ENCODE results near the gene ACTBL2. TPM values are rescaled to one million over a fixed set of nuclear protein-coding genes. Genes with fewer than 3 reads are reported as not detected.
"Not testable (repeated sequence)": the region's sequence is repeated elsewhere in the genome, so short reads cannot be mapped to it uniquely, and the experiment has no call there.

The ACTBL2 gene
- total RNA-seq, 1 donor from 2014 or later: not detected

DNA sequence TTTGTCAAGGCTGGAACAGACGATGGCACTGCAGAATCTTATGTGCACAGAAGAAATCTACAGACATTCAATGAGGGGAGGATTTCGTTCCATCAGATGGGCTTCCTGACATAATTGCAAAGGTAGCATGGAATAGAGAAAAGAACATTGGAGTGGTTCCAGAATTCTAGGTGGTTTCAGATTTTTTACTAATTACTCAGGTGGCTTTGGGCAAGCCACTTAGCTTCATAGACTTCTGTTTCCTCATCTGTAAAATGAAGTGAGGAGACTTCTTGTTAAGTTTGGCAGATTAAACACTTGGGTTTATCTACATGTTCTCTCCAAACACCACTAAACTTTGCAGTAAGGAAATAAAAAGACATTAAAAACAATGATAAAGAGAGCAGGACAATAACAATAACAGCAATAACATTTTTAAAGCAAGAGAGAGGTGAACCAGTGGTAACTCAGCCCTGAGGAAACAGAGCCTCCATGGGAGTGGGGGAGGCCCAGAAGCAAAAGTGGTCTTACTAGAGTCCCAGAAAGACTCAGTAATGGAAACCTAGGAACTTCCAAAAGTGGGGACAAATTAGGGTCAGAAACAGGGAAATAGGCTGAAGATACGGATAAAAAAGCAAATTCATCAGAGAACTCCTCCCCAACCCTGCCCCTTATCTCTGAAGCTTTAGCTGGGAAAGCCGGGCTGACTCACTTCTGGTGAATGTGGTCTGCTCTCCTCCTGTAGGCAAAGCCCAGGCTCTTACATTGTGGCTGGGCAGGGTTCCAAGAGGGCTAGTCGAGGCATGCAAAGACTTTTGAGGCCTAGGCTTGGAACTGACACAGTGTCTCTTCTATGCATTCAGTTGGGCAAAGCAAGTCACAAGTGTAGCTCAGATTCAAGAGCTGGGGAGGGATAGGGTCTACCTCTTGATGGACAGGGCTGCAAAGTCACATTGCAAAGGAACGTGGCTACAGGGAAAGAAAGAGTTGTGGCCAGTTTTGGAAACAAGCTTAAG lies 11.8 kb upstream of the ACTBL2 start:
- intact Hi-C loops (cut with micrococcal nuclease): loop anchor here (1.0 to 10.0 kb wide), 3 partner anchors 280 to 966 kb away; partner anchors contain the start of genes PLK2 and SETD9

DNA sequence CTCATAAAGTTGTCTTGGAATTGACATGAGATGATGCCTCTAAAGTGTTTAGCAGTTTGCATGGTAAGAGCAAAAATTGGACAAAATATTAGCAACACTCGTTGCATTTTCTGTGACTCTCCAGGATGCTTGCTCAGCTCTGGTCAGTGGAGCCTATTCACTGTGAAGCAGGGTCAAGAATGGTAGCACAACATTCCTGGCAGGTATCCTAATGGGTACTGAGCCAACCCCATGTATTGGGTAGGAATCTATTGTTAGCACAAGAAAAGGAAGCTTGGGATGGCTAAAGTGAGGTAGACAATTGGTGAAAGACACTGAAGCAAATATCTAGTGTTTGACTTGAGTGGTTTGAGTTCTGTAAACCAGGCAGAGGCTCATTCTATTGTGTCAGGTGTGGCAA lies 10.4 kb upstream of the ACTBL2 start:
- intact Hi-C loops (cut with micrococcal nuclease): loop anchor here (10.0 kb wide), 2 partner anchors 282 to 588 kb away; partner anchors contain the start of gene SETD9

DNA sequence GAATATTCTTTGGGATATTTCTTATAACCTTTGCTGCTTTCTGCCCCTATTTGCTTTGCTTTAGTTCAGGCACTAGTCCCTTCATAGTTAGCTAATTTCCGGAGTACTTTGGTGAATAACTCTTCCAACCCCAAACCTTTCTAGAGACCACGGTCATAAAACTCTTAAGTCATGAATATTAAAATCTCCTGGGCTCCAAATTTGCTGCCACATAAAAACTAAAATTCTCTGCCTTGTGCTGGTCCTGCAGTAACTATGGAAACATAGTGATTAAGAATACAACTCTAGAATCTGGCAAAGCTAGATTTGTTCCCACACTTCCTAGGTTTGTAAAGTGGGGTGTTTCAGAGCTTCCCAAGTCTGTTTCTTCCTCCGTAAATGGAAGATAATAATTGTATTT lies 10.0 kb upstream of the ACTBL2 start:
- intact Hi-C loops (cut with micrococcal nuclease): loop anchor here (10.0 kb wide), 2 partner anchors 282 to 588 kb away; partner anchors contain the start of gene SETD9

DNA sequence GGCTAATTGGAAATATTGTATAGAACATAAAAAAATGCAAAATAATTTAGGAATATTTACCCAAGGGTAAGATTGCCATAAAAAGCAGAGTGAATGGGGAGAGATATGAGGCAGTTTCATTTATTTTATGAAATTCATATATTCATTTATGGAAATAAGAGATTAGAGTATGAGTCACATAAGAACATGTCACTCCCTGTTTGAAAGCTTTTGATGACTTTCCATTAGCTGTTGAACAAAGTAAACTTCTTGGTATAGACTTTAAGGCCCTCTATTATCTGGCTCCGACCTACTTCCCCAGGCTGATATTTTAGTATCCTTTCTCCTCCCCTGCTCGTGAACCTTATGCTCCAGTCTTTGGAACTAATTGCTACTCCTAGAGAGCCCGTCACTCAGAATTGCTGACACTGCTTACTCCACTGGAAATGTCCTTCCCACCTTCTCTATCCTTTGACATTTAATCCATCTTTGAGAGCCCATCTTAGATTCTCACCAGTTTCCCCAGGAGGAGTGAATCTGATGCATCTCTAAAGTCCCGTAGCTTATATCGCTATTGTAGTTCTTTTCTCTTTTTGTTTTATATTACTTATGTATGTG lies 8.9 kb upstream of the ACTBL2 start:
- intact Hi-C loops (cut with micrococcal nuclease): loop anchor here (10.0 kb wide), 2 partner anchors 283 to 587 kb away; partner anchors contain the start of gene SETD9

DNA sequence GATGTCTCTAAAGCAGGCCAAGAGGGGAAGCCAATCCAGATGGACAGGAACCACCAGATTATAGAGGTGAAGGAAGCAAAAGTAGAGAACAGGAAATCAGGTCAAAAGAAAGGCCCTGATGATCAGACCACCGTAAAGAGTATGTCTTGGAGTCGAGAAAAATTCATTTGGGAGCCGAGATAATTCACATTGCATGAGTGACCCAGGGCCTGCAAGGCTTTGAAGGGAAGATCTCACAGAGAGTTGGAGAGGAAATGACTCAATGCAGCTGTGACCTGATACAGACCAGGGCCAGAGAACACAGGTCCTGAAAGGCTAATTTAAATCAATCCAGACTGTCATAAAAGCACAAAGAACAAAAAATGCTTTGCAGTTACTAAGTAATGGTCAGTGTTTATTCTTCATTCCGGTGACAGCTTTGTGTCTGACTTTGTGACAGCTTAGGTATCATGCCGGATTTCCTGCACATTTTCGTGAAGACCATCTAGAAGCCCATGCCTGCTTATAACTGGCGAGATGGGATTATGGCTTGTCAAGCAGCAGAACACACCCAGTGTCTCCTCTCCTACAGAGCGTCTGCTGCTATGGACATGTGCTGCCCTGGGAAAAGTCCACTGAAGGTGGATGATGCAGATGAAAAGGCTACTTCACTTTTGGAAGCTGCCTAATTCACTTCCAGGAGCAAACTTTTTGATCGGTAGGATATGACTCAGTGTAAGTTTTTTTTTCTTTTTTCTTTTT lies 5.8 kb upstream of the ACTBL2 start:
- intact Hi-C loops (cut with micrococcal nuclease): no loop called here

DNA sequence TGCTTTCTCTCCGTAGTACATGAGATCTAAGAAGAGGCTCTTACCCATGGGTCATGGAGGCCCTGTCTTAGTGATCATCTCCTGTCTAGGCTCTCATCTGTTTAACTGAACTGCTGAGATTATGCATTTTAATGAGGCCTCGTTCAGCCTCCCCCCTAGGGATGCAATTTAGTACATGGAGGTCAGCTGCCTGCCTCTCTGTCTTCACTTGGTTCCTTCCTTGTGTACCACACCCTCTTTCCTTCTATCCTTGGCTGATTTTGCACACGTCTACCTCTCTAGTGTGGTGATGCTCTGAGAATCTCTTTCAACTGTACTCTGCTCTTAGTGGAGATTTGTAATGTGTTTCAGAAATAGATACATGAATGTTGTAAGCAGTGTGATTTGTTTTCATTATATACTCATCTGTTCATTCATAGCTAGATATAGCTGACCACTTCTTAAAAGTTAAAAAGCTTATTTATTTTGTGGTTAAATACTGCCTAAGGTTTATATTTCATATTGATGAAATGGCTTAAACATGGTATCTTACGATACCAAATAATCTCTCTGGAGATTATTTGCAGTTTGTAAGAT lies 3.5 kb upstream of the ACTBL2 start:
- intact Hi-C loops (cut with micrococcal nuclease): no loop called here

DNA sequence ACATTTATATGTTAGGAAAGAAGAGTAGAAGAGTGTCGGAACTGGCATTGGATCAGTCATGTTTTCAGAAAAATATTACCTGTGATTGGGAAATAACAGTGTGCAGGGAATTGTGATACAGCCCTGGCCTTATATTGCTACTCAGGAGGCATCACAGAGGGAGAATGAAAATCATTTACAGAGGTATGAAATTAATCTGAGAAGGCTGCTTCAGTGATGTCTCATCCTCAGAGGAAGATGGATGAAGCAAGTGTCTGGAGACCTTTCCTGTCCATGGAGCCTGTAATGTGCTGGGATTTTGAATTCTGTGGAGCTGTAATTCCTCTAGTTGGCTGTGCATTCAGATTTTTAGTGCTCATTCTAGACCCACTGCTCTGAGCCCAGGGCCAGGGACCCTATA lies 3.8 kb downstream of the ACTBL2 start:
- intact Hi-C loops (cut with micrococcal nuclease): no loop called here

DNA sequence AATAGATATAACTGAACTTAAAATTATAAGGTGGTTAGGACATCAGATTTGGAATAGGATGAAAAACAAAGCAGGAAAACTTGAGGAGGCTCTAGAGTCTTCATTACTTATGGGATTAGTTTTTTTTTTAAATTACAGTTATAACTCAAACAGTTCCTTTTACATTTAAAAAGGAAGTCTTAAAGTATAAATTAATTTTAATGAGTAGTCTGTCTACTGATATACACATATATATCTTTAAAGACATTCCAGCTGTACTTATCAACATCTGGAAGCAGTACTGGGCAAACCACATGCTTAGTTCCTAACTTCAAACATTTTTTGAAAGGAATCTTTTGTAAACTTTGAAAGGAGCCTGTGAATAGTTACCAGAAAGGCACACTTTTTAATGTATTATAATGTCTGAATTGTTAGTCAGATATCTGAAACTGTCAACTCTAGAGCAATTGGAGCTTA lies 6.0 kb downstream of the ACTBL2 start:
- intact Hi-C loops (cut with micrococcal nuclease): no loop called here

DNA sequence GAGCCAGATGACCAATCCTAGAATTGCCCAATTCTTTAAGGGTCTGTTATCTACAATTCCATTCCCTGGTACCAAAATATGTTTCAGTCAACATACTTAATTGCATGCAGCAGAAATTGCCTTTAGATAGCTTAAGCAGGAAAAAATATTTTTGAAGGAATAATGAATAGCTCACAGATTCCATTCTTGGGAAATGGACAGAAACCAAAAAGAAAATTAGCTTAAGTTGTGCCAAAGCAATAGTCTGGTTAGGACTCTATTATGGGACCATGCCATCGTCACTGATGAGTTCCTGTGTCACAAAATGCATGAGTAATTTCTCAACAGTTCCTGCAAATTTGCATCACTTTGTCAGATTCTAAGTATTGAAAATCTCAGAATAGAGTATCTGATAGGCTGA lies 12.3 kb downstream of the ACTBL2 start:
- intact Hi-C loops (cut with micrococcal nuclease): no loop called here

DNA sequence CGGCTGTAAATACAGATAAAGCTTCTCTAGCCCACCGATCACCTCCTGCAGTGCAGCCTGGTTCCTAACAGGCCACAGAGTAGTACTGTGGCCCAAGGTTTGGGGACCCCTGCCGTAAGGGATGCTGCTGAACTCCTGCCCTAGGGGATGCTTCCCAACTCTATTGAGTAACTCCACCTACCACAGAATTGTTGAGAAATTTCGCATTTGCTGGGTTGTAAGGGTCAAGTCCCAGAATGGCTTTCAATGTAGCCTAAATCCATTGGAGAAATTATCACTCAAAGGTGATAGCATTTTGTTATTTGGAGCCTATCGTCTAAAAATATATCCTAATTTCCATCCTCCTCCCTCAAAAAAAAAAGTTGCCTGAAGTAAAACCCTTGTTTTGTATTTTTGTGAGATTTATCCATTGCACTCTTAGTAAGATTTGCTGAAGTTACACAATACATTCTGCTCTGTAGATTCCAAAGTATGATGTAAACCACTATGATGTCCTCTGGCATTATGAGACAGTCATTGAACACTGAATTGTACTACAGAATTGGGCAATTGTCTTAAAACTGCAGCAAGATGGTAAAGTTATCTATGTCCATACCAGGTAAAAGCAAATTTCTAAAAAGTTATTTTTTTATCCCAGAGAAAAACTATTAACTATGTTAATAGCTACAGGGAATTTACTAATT lies 14.0 kb downstream of the ACTBL2 start:
- intact Hi-C loops (cut with micrococcal nuclease): no loop called here

DNA sequence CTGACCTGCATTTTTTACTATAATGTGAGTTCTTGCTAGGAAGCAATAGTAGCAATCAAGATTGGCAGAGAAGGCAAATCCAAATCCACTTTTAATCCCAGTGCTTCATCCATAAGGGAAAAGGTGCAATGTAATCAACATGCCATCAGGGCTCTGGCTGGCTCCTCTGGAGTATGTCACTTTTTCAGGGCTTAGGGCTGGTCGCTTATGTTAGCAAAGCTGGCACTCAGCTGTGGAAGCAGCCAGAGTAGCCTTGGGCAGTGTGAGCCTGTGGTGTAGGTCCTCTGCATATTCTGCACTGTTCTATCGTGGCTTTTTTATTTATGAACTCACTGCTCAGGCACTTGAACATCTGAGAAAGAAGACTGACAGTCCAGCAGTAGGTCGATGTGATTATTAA lies 16.1 kb downstream of the ACTBL2 start:
- intact Hi-C loops (cut with micrococcal nuclease): no loop called here

DNA sequence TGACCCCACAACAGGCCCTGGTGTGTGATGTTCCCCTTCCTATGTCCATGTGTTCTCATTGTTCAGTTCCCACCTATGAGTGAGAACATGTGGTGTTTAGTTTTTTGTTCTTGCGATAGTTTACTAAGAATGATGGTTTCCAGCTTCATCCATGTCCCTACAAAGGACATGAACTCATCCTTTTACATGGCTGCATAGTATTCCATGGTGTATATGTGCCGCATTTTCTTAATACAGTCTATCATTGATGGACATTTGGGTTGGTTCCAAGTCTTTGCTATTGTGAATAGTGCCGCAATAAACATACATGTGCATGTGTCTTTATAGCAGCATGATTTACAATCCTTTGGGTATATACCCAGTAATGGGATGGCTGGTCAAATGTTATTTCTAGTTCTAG lies 22.6 kb downstream of the ACTBL2 start:
- intact Hi-C loops (cut with micrococcal nuclease): not testable (repeated sequence)

DNA sequence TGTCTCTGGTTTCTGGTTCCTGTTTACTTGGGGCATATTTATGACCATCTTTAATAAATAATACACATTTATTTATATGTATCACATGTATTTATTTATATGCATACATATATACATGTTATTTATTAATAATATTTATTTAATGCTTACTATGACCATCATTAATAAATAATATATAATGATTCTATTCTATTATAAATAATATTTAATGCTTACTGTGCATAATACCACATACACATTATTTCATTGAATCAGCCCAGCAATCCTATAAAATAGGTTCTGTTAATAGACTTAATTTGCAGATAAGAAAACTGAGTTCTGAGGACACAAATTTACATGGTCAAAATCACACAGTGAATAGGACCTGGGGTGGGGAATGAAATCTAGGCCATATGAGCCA lies 24.2 kb downstream of the ACTBL2 start:
- intact Hi-C loops (cut with micrococcal nuclease): no loop called here

DNA sequence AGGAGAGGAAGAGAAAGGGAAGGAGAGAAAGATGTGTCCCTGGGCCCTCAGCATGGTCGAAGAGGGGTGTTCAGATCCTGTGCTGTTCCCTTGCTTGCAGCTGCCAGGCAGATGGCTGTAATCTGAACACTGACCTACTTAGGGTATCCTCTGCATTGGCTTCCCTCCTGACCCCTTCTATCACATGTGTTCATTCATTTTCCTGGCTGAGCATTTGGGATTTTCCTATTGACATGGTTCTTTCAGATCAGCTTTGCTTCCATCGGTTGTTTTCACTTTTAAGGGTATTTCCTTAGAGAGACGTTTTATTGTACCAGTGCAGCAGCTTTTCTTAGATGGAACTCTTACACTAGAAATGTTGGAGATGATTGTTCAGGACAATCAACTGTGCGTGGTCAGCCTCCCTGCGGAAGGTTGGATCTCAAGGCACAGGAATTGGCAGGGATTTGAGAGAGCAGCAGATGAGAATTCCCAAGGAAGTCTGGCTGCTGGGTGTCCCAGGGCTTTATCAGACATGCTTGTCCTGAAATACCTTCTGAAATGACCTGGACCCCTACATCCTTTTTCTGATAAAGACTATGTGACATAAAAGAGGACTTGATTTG lies 26.0 kb downstream of the ACTBL2 start:
- intact Hi-C loops (cut with micrococcal nuclease): no loop called here

DNA sequence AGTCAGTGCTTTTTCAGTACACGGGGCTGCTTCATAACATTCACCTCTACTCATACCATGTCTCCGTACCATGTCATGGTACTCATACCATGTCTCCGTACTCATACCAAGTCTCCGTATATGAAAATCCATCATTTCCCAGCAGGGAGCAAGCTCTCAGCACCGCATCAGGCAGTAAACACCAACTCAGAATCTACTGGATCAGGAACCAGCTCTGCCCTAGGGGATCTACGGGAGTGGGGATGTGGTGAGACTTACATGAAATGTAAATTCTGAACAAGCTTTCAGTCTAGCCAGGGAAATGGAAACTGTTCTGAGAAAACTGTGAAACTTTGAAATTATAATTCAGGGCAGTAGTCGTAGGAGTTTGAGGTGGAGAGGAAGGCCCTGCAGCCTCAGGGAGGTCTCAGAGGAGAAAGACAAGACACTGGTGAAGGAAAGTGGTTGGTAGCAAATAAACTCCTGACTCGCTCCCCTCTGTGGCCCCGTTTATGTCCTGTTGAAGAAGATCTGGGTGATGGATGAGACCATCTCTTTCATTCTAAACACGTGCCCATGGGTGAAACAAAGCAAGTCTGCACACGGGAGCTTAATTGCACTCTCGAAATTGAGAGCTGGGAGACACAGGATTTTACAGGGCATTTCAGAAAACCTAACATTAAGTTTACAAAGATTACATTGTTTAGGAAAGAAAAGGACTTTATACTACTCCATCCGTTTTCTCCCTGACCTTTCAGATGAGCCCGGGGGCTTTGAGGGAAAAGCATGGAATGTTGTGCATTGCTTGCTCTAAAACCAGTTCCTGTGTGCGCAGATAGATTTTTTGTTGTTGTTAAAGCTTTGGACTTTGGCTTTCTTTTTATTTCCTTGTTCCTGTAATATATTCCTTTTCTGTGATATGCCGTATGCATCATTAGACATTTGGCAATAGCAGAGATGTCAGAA lies 26.8 kb downstream of the ACTBL2 start:
- intact Hi-C loops (cut with micrococcal nuclease): no loop called here

DNA sequence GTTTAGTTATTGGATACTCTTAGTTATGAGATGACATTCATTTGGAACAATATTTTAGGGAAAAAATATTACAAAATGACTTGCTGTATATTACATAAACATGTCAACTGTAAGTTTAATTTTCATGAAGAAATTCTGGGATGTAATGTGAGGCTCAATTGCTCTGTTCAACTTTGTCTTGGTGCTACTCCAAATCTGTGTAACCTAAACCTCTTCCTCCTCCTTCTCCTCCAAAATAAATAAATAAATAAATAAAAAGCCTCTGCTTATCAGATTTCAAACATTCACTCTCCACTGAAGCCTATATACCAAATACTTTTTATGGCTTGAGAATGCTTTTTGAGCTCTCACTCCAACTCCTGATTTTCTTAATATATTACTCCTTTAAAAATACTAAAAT lies 27.7 kb downstream of the ACTBL2 start:
- intact Hi-C loops (cut with micrococcal nuclease): no loop called here

DNA sequence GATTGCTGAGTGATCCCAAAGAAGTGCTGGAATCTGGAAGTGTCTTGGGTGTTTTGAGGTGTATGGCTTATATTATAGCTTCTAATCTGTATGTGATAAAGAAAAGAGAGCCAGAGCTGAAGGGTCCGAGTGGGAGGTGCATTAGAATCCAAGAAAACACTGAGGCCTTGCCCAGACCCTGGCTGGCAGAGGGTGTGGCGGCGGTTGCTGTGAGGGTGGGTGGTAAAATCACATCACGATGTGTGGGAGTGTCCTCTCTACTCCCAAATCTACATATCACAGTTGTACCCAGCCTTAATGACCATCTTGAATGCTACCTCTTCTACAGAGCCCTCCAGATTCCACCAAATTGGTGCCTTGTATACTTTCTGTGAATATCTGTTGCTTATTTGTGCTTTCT lies 28.9 kb downstream of the ACTBL2 start:
- intact Hi-C loops (cut with micrococcal nuclease): no loop called here

DNA sequence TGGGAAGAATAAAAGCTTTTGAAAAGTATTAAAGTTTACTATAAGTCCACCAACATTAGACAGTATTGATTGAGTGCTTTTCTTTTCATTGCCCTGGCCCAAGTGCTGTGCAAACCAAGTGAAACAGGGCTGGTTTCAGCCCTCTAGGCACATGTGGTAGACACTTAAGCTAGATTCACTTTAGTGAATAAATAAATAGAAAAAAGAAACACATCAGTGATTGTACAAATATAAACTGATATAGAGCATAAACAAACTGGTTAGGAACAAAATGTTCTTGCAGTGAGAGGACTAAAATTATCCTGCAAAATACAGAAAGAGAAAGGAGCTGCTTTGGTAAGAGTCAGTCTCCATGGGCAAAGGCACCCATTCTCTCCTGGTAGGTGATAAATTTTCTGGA lies 29.7 kb downstream of the ACTBL2 start:
- intact Hi-C loops (cut with micrococcal nuclease): no loop called here
